Keratinocyte (primary cell): ENCODE results near the gene STRA6. TPM values are rescaled to one million over a fixed set of nuclear protein-coding genes. Genes with fewer than 3 reads are reported as not detected.
A peak's percentile ranks its signal among the peaks of the same experiment; 100 is the strongest.

Source experiments
- DNase-seq: peaks from one replicate; pipeline ENCODE4 v3.0.0-alpha.2; 2011; ENCODE audit warnings: low read depth, missing footprints, low spot score
- FAIRE-seq: peaks from 2 replicates; lab custom pipeline; 2011; peaks lifted over from hg19 to GRCh38; lab: Jason Lieb, UNC
- H2AFZ ChIP-seq: 2 replicates; pipeline ENCODE4 v1.6.0; 2012; ENCODE audit warnings: low read length, control low read depth, inconsistent platforms; ENCODE audit not compliant: control insufficient read depth
- H3K27ac ChIP-seq: 2 replicates; pipeline ENCODE4 v1.5.1; 2011; ENCODE audit warnings: low read length; ENCODE audit not compliant: control insufficient read depth, insufficient read depth
- H3K27me3 ChIP-seq: 3 replicates; pipeline ENCODE4 v1.6.0; 2011; ENCODE audit warnings: low read length; ENCODE audit not compliant: control insufficient read depth, insufficient read depth; ENCODE audit errors: extremely low read depth
- H3K36me3 ChIP-seq, 2 experiments: 2 replicates in 1 of 2; 3 replicates in 1 of 2; pipeline ENCODE4 v1.5.1; 2011; ENCODE audit warnings: low read length in 2 of 2, mild to moderate bottlenecking in 1 of 2; ENCODE audit not compliant: control insufficient read depth in 2 of 2, insufficient read depth in 2 of 2; ENCODE audit errors: extremely low read depth in 1 of 2
- H3K4me1 ChIP-seq: 3 replicates; pipeline ENCODE4 v1.5.1; 2011; ENCODE audit warnings: low read length; ENCODE audit not compliant: control insufficient read depth, insufficient read depth; ENCODE audit errors: extremely low read depth
- H3K4me2 ChIP-seq: 3 replicates; pipeline ENCODE4 v1.6.0; 2011; ENCODE audit warnings: low read depth, low read length; ENCODE audit not compliant: control insufficient read depth, insufficient read depth; ENCODE audit errors: extremely low read depth
- H3K4me3 ChIP-seq, 3 experiments: fragments of 200-600 bp in 1 of 3; sonication (generic) in 1 of 3; 2 replicates in 2 of 3; 3 replicates in 1 of 3; pipeline ENCODE4 v1.5.1; 2011 to 2016; ENCODE audit warnings: low read length in 3 of 3, mild to moderate bottlenecking in 3 of 3, control low read depth in 2 of 3, inconsistent platforms in 1 of 3, low read depth in 1 of 3, mixed read lengths in 1 of 3, mixed run types in 1 of 3, moderate library complexity in 1 of 3; ENCODE audit not compliant: control insufficient read depth in 2 of 3, insufficient read depth in 2 of 3; ENCODE audit errors: extremely low read depth in 1 of 3
- H3K79me2 ChIP-seq: 2 replicates; pipeline ENCODE4 v1.6.0; 2012; ENCODE audit warnings: low read length; ENCODE audit not compliant: control insufficient read depth, insufficient read depth
- H3K9ac ChIP-seq: 3 replicates; pipeline ENCODE4 v1.6.0; 2011; ENCODE audit warnings: low read length; ENCODE audit not compliant: control insufficient read depth, insufficient read depth; ENCODE audit errors: extremely low read depth
- H3K9me1 ChIP-seq: 3 replicates; pipeline ENCODE4 v1.6.0; 2011; ENCODE audit warnings: low read length; ENCODE audit not compliant: control insufficient read depth, insufficient read depth; ENCODE audit errors: extremely low read depth
- H3K9me3 ChIP-seq: 2 replicates; pipeline ENCODE4 v1.5.1; 2012; ENCODE audit warnings: low read depth, low read length; ENCODE audit not compliant: control insufficient read depth
- H4K20me1 ChIP-seq: 3 replicates; pipeline ENCODE4 v1.6.0; 2011; ENCODE audit warnings: low read length; ENCODE audit not compliant: control insufficient read depth, insufficient read depth; ENCODE audit errors: extremely low read depth
- CTCF ChIP-seq, 3 experiments: IDR thresholded peaks in 1 of 3; conservative IDR thresholded peaks in 1 of 3; optimal IDR thresholded peaks in 1 of 3; 2 replicates in 2 of 3; 3 replicates in 1 of 3; pipeline versions ENCODE3 to v1.5.1; 2011; ENCODE audit warnings: low read length in 3 of 3, mild to moderate bottlenecking in 3 of 3, moderate library complexity in 2 of 3, control low read depth in 1 of 3, inconsistent platforms in 1 of 3; ENCODE audit not compliant: insufficient read depth in 2 of 3; ENCODE audit errors: extremely low read depth in 1 of 3
- EZH2 ChIP-seq: IDR thresholded peaks from one replicate; pipeline ENCODE4 v1.6.1; 2012; ENCODE audit warnings: inconsistent platforms, mild to moderate bottlenecking, low read length, moderate library complexity
- dilution Hi-C: fragments of 300-500 bp; cut with MboI; formaldehyde crosslinking; loops from one replicate; pipeline ENCODE4 v1.7.0; 2020; ENCODE audit warnings: low sequenced_read_pairs; ENCODE audit not compliant: extremely low pct_ligation_motif_present
- polyA plus RNA-seq, 5 experiments: library from polyadenylated mRNA; depleted of rRNA in 3 of 5; stranded (reverse) in 3 of 5; stranded (forward) in 1 of 5; unstranded in 1 of 5; fragments of >200 nt; gene quantifications; 1 replicate in 1 of 5; 2 replicates in 3 of 5; 3 replicates in 1 of 5; pipeline versions ENCODE4 v1.2.1 to v1.2.3, GENCODE V29; 2011 to 2012; ENCODE audit warnings: missing spikeins in 2 of 5, low read depth in 1 of 5, low replicate concordance in 1 of 5
- small RNA-seq, 3 experiments: library from RNA; depleted of rRNA; stranded (forward); fragments of <200 nt; gene quantifications; one replicate each; pipeline ENCODE3, GENCODE V24; 2012; ENCODE audit warnings: low read depth in 3 of 3, low replicate concordance in 1 of 3; ENCODE audit not compliant: insufficient read length in 3 of 3

Gene STRA6
- polyA plus RNA-seq, 1 donor (not counting 4 experiments of a cell fraction or from before 2014, with no cell fraction given), result not detected

- DNase-seq, result no peak
- H3K79me2 ChIP-seq, result no peaks in the 10 kb centered on the region
- no peak overlapping the region for H3K9ac ChIP-seq
- H3K9me1 ChIP-seq, result no peaks in the 10 kb centered on the region
- H2AFZ ChIP-seq, result no peak overlapping the region
- dilution Hi-C loops, result no loop called here
- H3K27ac ChIP-seq, result no peak overlapping the region
- peaks cover 77% of the 10 kb centered on the region for H3K27me3 ChIP-seq
- TF ChIP-seq CTCF (optimal IDR thresholded peaks at IDR 0.05 in 1 of 3, IDR thresholded peaks at IDR 0.05 in 1 of 3, conservative IDR thresholded peaks at IDR 0.05 in 1 of 3; ENCODE audit: extremely low read depth in 1 of 3, insufficient read depth in 2 of 3, low read length in 3 of 3), result no peak
- peak; percentile 99 for TF ChIP-seq EZH2
- peaks cover 4% of the 10 kb centered on the region for H4K20me1 ChIP-seq
- no peaks in the 10 kb centered on the region for H3K9me3 ChIP-seq
- FAIRE-seq, result no peak
- no peaks in the 10 kb centered on the region for H3K36me3 ChIP-seq
- H3K4me3 ChIP-seq, result no peak overlapping the region
- peaks cover 5% of the 10 kb centered on the region for H3K4me1 ChIP-seq
- H3K4me2 ChIP-seq, result no peak overlapping the region
These were observed 72.9 kb downstream of the STRA6 start for GRCh38 chr15:74129586-74130154.

Small RNA genes lying within 50 kb of the gene (small RNA-seq; reads per million reads assigned to genes)
- 0 reads per million in 3 experiments for gene RF00017

Other genes starting within 250 kb of the STRA6 start
- gene STOML1, start 210.5 kb downstream of the STRA6 start, polyA plus RNA-seq, result 7.0 to 12.9 TPM (median 9.4 TPM) in 3 replicates
- gene PML, start 208.1 kb downstream of the STRA6 start, polyA plus RNA-seq, result 20.5 to 44.3 TPM (median 24.9 TPM) in 3 replicates
- not detected in 3 replicates for gene GOLGA6A, start 120.2 kb downstream of the STRA6 start, polyA plus RNA-seq
- gene ISLR2, start 72.2 kb downstream of the STRA6 start, polyA plus RNA-seq, result not detected in 3 replicates
- not detected in 3 replicates for gene ISLR, start 29.1 kb downstream of the STRA6 start, polyA plus RNA-seq
- not detected in 3 replicates for gene CCDC33, start 33.5 kb upstream of the STRA6 start, polyA plus RNA-seq
- 0.27 TPM in 1 of 3 replicates, not detected in the others for gene CYP11A1, start 164.9 kb upstream of the STRA6 start, polyA plus RNA-seq
- 8.0 to 15.5 TPM (median 8.1 TPM) in 3 replicates for gene SEMA7A, start 231.2 kb upstream of the STRA6 start, polyA plus RNA-seq